Activated T-helper 2 cell treated with anti-CD3 and anti-CD28 coated beads, Interferon-gamma antibody, Interleukin-2, Interleukin-4, amounts not matched to agents 10 μg/mL and 5 μg/mL and 100 μg/mL, durations not matched to agents 14 hours and 24 hours and 36 hours (primary cell): ENCODE data around the gene SPINDOC. TPM values are rescaled to one million over a fixed set of nuclear protein-coding genes. Genes with fewer than 3 reads are reported as not detected.
A peak's percentile ranks its signal among the peaks of the same experiment; 100 is the strongest.

Experiments used
- DNase-seq: peaks from one replicate; pipeline ENCODE4 v3.0.0; 2021; ENCODE audit warnings: low spot score
- H3K27ac Mint-ChIP-seq: one replicate; pipeline ENCODE4 v1.8.0; 2021; ENCODE audit warnings: mixed read lengths
- H3K27me3 Mint-ChIP-seq: one replicate; pipeline ENCODE4 v1.8.0; 2021; ENCODE audit warnings: low read depth, mixed read lengths
- H3K36me3 Mint-ChIP-seq: one replicate; pipeline ENCODE4 v1.8.0; 2021; ENCODE audit warnings: low read depth, mixed read lengths
- H3K4me1 Mint-ChIP-seq: one replicate; pipeline ENCODE4 v1.8.0; 2021; ENCODE audit warnings: low read depth, mixed read lengths
- H3K4me3 Mint-ChIP-seq: one replicate; pipeline ENCODE4 v1.8.0; 2021; ENCODE audit warnings: low read depth, mild to moderate bottlenecking, moderate library complexity, mixed read lengths
- H3K9me3 Mint-ChIP-seq: one replicate; pipeline ENCODE4 v1.8.0; 2021; ENCODE audit warnings: mixed read lengths
- intact Hi-C: fragments of 100-400 bp; cut with micrococcal nuclease; formaldehyde crosslinking; loops from one replicate; pipeline ENCODE4 v1.15.1; 2023
- total RNA-seq: library from RNA; stranded (reverse); gene quantifications from 2 replicates; pipeline ENCODE4 v1.2.3, GENCODE V29; 2022

SPINDOC gene
- total RNA-seq, 1 donor from 2014 or later = 69.2 TPM

DNA sequence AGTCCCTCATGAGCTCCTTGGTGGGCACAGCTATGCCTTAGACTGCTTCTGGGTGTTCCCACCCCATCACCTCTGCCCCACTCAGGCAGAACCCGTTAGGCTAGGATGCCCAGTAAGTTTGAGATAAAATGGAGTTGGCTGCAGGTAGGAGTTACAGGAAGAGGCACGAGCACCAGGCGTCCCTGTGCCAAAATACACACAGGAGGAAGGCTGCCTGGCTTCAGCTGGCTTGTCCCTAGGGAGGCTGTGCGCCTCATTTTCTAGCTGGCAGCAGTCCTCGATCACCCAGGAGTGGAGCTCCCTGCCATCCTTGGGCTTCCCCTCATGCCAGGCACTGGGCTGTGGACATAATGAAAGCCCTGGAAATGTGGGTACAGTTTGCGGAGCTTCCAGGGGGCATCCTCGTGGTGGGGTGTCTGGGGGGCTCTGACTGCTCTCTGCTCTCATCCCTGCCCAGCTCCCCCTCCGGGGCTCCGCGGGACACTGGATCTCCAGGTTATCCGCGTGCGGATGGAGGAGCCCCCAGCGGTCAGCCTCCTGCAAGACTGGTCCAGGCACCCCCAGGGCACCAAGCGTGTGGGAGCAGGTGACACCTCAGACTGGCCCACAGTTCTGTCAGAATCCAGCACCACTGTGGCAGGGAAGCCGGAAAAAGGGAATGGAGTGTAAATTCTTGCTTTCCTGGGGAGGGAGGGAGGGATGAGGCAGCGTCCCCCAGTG lies 13.4 kb downstream of the SPINDOC start:
- DNase-seq = no peak
- no peak overlapping the region for H3K27ac Mint-ChIP-seq
- intact Hi-C loops = no loop called here
- H3K36me3 Mint-ChIP-seq = peaks cover 48% of the 10 kb centered on the region
- H3K27me3 Mint-ChIP-seq = no peaks in the 10 kb centered on the region
- H3K4me1 Mint-ChIP-seq = no peaks in the 10 kb centered on the region
- no peak overlapping the region for H3K4me3 Mint-ChIP-seq
- H3K9me3 Mint-ChIP-seq = no peaks in the 10 kb centered on the region

DNA sequence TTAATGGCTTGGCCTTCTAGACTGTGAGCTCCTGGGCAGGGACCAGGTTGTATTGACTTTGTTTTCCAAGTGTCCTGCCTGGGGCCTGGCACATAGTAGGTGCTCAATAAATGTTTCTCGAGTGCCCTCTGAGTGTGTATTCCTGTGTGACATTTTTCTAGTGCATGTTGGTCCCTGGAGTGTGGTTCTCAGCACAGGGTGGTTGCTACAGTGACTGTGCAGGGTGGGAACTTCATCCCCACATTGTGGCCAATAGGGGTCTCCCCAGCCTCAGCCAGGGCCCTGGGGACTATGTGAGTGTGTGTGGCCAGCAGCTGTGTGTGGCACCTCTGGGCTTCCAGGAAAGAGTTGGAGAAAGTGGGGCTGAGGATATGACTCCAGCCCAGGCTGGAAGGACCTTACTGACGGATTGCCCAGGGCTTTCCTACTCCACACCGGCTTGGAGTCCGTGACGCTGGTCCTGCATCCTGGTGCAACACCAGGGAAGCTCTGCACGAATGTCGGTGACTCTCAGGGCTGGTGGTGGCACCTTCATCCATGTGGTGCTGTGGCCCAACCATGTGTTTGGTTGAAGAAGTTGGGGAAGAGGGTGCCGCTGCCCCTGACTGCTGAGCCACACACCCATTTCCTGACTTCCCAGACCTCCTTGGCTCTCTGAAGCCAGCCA lies 16.7 kb downstream of the SPINDOC start:
- intact Hi-C loops = loop anchor here (10.0 kb wide), 1 partner anchor 145 kb away; the partner anchor contains the start of gene COX8A
- peaks cover 25% of the 10 kb centered on the region for H3K36me3 Mint-ChIP-seq
- DNase-seq = no peak
- no peak overlapping the region for H3K27ac Mint-ChIP-seq
- H3K27me3 Mint-ChIP-seq = no peaks in the 10 kb centered on the region
- no peaks in the 10 kb centered on the region for H3K9me3 Mint-ChIP-seq
- no peaks in the 10 kb centered on the region for H3K4me1 Mint-ChIP-seq
- H3K4me3 Mint-ChIP-seq = no peak overlapping the region

DNA sequence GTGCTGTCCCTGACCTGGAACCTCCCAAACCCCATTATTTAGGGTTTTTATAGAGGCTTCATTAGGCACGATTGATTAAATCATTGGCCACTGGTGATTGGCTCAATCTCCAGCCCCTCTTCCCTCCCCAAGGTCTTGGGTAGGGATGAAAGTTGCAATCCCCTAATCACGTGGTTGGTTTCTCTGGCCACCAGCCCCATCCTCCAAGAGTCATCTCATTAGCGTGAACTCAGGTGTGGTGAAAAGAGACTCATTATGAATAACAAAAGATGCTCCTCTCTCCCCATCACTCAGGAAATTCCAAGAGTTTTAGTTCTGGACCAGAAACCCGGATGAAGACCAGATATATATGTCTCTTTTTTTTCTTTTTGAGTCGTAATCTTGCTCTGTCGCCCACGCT lies 18.1 kb downstream of the SPINDOC start:
- Mint-ChIP-seq H3K36me3 (peaks cover 11% of the 10 kb centered on the region), H3K4me3 (no peak overlapping the region), H3K27me3 (no peaks in the 10 kb centered on the region), H3K27ac (no peak overlapping the region), H3K9me3 (no peaks in the 10 kb centered on the region), H3K4me1 (no peaks in the 10 kb centered on the region)
- intact Hi-C loops = loop anchor here (10.0 kb wide), 1 partner anchor 143 kb away; the partner anchor contains the start of gene COX8A
- DNase-seq = no peak

DNA sequence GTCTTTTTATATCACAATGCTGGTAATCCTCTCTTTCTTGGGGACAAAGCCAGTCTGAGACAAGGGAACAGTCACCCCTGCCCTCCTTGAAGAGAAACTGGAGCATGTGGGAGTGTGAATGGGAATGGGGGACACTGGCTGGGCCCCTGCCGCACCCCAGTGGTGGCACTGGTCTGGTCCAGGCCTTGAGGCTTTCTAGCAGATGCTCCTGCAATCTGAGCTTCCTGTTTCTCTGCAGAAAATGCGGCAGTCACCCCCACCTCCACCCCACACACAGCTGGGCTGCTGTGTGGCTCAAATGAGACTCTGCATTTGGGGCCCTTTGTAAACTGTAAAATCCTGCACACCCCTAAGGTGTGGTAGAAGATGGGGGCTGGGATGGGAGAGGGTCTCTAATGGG lies 19.1 kb downstream of the SPINDOC start:
- no peak overlapping the region for H3K4me3 Mint-ChIP-seq
- no peak overlapping the region for H3K27ac Mint-ChIP-seq
- intact Hi-C loops = loop anchor here (10.0 kb wide), 1 partner anchor 142 kb away; the partner anchor contains the start of gene COX8A
- peaks cover 8% of the 10 kb centered on the region for H3K36me3 Mint-ChIP-seq
- no peak for DNase-seq
- H3K9me3 Mint-ChIP-seq = no peaks in the 10 kb centered on the region
- no peaks in the 10 kb centered on the region for H3K27me3 Mint-ChIP-seq
- H3K4me1 Mint-ChIP-seq = peaks cover 3% of the 10 kb centered on the region

DNA sequence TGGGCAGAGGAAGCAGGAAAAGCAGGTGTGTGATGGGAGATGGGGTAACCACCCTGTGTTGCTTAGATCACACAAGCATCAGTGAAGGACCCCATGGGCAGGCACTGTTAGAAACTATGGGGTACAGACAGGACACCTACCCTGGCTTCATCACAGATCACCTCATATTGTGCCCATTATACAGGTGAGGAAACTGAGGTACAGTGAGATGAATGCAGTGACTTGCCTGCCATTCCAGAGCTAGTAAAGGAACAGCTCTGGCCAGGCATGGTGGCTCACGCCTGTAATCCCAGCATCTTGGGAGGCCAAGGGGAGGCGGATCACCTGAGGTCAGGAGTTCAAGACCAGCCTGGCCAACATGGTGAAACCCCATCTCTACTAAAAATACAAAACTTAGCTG lies 19.8 kb downstream of the SPINDOC start:
- Mint-ChIP-seq H3K27ac (no peak overlapping the region), H3K4me1 (peaks cover 10% of the 10 kb centered on the region), H3K36me3 (peaks cover 3% of the 10 kb centered on the region), H3K27me3 (no peaks in the 10 kb centered on the region), H3K9me3 (no peaks in the 10 kb centered on the region), H3K4me3 (no peak overlapping the region)
- intact Hi-C loops = loop anchor here (10.0 kb wide), 1 partner anchor 142 kb away; the partner anchor contains the start of gene COX8A
- DNase-seq = no peak

DNA sequence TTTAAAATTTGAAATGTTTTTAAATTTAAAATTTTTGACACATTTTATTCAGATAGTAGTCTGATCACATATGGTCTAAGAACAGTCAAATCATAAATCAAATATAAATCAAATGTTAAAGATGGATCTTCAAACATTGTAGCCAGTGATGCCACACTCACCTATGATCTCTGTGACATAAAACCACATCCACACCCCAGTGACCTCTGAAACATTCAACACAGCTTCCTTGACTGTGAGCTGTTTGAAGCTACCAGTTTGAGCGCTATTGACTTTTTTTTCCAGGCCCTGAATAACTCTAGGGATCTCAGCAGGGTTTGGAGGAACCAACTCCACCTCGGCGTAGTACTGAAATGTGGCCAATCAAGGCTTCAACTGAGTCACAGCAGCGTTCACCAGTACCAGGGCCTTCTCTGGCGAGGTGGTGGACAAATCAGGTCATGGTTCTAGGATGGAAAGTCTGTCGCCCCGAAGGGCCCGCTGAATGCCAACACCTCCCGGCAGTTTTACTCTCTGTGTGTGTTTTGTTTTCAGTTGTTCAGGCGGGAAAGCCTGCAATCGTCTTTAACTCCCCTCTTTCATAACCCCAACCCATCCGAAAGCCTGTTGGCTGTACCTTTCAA lies 21.4 kb downstream of the SPINDOC start:
- H3K4me1 Mint-ChIP-seq = peaks cover 14% of the 10 kb centered on the region
- DNase-seq = no peak
- no peaks in the 10 kb centered on the region for H3K27me3 Mint-ChIP-seq
- no peak overlapping the region for H3K27ac Mint-ChIP-seq
- no peak overlapping the region for H3K4me3 Mint-ChIP-seq
- no peaks in the 10 kb centered on the region for H3K9me3 Mint-ChIP-seq
- peaks cover under 1% of the 10 kb centered on the region for H3K36me3 Mint-ChIP-seq
- intact Hi-C loops = loop anchor here (10.0 kb wide), 1 partner anchor 140 kb away; the partner anchor contains the start of gene COX8A

DNA sequence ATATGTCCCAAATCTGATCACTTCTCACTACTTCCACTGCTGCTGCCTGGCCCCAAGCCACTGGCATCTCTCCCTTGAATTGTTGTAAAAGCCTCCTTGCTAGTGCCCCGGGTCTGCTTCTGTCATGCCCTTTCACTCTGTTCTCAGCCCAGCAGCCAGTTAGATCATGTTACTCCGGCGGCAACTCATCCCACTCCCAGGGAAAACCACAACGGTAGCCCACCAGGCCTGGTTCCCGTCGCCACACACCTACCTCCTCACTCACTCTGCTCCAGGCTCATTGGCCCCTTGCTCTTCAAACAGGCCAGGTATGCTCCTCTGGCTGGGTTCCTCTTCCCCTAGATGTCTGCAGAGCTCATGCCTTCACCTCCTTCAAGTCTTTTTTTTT lies 21.9 kb downstream of the SPINDOC start:
- H3K27ac Mint-ChIP-seq = no peak overlapping the region
- no peaks in the 10 kb centered on the region for H3K9me3 Mint-ChIP-seq
- H3K4me3 Mint-ChIP-seq = no peak overlapping the region
- intact Hi-C loops = loop anchor here (10.0 kb wide), 1 partner anchor 140 kb away; the partner anchor contains the start of gene COX8A
- no peak for DNase-seq
- H3K4me1 Mint-ChIP-seq = peaks cover 18% of the 10 kb centered on the region
- H3K27me3 Mint-ChIP-seq = no peaks in the 10 kb centered on the region
- H3K36me3 Mint-ChIP-seq = peaks cover 6% of the 10 kb centered on the region

DNA sequence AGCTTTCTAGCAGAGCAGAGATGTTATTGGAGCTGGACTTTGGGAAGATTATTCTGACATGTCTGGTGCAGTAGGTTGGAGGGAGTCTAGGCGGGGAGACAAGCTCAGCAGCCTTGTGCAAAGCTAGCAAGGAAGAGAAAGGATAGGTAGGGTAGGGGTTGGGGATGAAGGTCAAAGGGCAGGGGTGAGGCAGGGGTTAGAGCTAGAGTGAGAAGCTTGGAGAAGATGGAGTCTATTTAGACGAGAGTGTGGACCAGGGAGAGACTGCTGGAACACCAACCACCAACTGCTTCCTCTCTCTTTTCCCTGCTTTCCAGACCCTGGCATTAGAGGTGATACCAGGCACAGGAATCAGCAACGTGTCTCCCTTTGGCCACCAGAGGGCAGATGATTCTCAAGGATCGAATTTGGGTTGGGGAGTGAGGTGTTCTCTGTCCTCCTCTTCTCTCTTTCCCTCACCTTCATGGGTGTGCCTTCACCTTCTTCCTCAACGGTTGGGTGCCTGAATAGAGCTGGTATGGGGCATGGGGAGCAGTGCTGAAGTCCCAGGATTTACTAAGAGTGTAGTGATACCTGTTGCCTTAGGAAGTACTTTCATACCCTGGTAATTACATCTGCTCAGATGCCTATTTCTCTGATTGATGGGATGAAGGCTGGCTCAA lies 23.9 kb downstream of the SPINDOC start:
- H3K27ac Mint-ChIP-seq = peak overlapping the region; percentile 71
- H3K36me3 Mint-ChIP-seq = peaks cover 25% of the 10 kb centered on the region
- H3K9me3 Mint-ChIP-seq = no peaks in the 10 kb centered on the region
- DNase-seq = peak; percentile 63
- H3K27me3 Mint-ChIP-seq = no peaks in the 10 kb centered on the region
- intact Hi-C loops = loop anchor here (1.0 to 10.0 kb wide), 4 partner anchors 29 to 138 kb away; partner anchors contain the start of gene COX8A
- peaks cover 37% of the 10 kb centered on the region for H3K4me1 Mint-ChIP-seq
- peak overlapping the region; percentile 31 for H3K4me3 Mint-ChIP-seq

DNA sequence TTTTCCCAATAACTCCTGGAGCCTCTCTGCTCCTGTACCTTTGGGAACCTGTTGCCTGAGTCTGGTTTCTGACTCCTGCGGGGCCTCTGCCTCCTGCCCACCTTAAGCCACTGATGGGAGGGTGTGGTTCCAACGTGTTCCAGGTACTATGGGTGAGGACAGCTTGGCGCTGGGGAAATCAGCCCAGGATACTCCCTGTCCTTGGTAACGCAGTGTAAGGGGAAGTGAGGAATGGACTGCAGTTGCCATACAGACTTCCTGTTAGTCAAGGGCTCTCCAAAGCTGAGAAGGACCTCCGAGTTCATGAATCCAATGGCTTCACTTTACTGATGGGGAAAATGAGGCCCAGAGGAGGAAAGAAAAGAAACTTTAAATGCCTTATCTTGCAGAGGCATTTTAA lies 24.5 kb downstream of the SPINDOC start:
- intact Hi-C loops = loop anchor here (1.0 to 10.0 kb wide), 8 partner anchors 29 to 311 kb away; partner anchors contain the start of genes COX8A and ZFTA
- H3K9me3 Mint-ChIP-seq = no peaks in the 10 kb centered on the region
- H3K27ac Mint-ChIP-seq = peak overlapping the region; percentile 78
- DNase-seq = no peak
- peak overlapping the region; percentile 78 for H3K4me3 Mint-ChIP-seq
- H3K4me1 Mint-ChIP-seq = peaks cover 39% of the 10 kb centered on the region
- peaks cover 30% of the 10 kb centered on the region for H3K36me3 Mint-ChIP-seq
- H3K27me3 Mint-ChIP-seq = no peaks in the 10 kb centered on the region

DNA sequence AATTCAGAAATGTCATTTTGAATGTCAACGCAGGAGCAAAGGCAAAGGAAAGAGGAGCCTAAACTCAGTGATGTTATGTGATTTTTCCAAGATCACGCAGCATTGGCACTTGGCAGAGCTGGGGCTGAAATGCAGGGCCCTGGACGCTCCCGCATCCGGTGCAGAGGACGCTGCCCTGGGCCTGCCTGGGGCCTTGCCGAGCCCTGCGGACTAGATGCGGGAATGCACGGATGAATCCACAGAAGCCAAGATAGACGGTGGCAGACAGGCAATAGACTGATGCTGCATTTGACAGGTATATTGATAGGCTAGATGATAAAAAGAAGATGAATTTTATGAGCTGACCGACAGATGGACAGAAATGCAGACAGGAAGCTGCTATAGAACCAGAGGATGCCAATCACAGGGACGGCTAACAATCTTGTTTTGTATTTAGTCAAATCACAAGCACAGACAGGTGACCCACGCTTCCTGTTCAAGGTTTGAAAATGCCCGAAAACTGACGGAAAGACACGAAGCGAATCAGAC lies 25.0 kb downstream of the SPINDOC start:
- Mint-ChIP-seq H3K4me1 (peaks cover 44% of the 10 kb centered on the region), H3K4me3 (peak overlapping the region; percentile 78), H3K27ac (peak overlapping the region; percentile 78), H3K36me3 (peaks cover 34% of the 10 kb centered on the region), H3K27me3 (no peaks in the 10 kb centered on the region), H3K9me3 (no peaks in the 10 kb centered on the region)
- intact Hi-C loops = loop anchor here (1.0 to 10.0 kb wide), 5 partner anchors 50 to 311 kb away; partner anchors contain the start of genes COX8A and ZFTA
- no peak for DNase-seq

DNA sequence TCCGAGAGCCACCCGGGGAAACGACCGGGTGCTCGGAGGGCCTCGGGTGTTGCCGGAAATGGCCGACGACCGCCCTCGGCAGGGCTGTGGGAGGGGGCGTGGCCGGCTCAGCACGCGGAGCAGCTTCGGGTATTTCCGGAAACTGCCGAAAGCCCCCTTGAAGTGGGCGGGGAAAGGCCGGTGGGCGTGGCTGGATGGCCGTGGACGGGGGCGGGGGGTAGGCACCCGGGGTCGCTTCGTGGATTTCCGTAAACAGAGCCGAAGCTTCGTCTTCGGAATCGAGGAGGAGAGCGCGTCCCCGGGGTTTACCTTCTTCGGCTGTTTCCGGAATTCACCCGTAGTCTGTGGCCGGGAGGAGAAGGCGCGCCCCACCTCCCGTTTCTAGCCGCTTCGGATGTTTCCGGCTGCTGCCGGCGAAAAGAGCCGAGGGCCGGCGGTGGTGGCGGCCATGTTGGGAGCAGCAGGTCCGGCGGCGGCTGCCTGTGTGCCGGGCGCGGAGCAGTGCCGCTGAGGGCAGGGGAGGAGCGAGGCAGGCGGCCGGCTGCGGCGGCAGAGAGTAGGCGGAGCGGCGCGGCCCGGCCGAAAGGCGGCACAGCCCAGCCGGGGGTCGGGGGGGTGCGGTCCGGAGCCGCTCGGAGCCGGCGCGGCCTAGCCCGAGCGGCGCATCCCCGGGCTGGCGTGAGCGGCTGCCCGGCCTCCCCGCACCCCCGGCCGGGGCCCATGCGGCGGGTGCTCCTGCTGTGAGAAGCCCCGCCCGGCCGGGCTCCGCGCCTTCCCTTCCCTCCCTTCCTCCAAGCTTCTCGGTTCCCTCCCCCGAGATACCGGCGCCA lies 25.6 kb downstream of the SPINDOC start, which contains the start of gene MARK2:
MARK2 (plus strand) TSS at position 433 of the 830 bp plus-strand sequence; CDS start at position 830, 397 bp downstream.
- no peaks in the 10 kb centered on the region for H3K27me3 Mint-ChIP-seq
- peaks cover 48% of the 10 kb centered on the region for H3K4me1 Mint-ChIP-seq

More for the DNA sequence above, 25.6 kb downstream of the SPINDOC start, which contains the start of gene MARK2:
- intact Hi-C loops = loop anchor here (1.0 to 10.0 kb wide), 5 partner anchors 49 to 310 kb away; partner anchors contain the start of genes COX8A and ZFTA
- Mint-ChIP-seq H3K36me3 (peaks cover 39% of the 10 kb centered on the region), H3K9me3 (no peaks in the 10 kb centered on the region), H3K4me3 (peak within 1 kb of the TSS; percentile 87), H3K27ac (peak within 1 kb of the TSS; percentile 85)
- DNase-seq = peak; percentile 99
